HCT116 (cell line): ENCODE measurements around the gene ZNF804B. TPM values are rescaled to one million over a fixed set of nuclear protein-coding genes. Genes with fewer than 3 reads are reported as not detected.

Source experiments
- ATAC-seq: fragments of 200-7000 bp; cut with Tn5 transposase; 2 replicates; pipeline ENCODE4 v1.9.1; 2020; ENCODE audit warnings: mild to moderate bottlenecking, moderate library complexity
- BruUV-seq: library from RNA; stranded (reverse); fragments of 400-500 nt; replicated peaks from 2 replicates; lab custom pipeline; 2021; lab: Mats Ljungman, UMichigan
- CTCF ChIA-PET: fragments of 300-600 bp; sonication (Branson Sonifier 250); formaldehyde crosslinking; loops from one replicate; lab custom pipeline; 2021; ENCODE audit warnings: antibody characterized with exemption; lab: Charles Lee
- POLR2A ChIA-PET: fragments of 300-600, 350-600 bp; sonication (Branson Sonifier 250); formaldehyde crosslinking; loops from one replicate; lab custom pipeline; 2021; ENCODE audit warnings: antibody characterized with exemption; lab: Charles Lee
- RAD21 ChIA-PET, 2 experiments: fragments of 300-600 bp; sonication (Branson Sonifier 250); formaldehyde crosslinking; loops; one replicate each; lab custom pipeline; 2023; ENCODE audit warnings: low total read pairs in 2 of 2; ENCODE audit not compliant: uncharacterized antibody in 2 of 2, unreplicated experiment in 2 of 2, low non-redundant PET in 1 of 2; lab: Charles Lee
- DNase-seq: peaks from one replicate; pipeline ENCODE4 v3.0.0-alpha.2; 2010; ENCODE audit warnings: low read depth, low spot score
- H2AFZ ChIP-seq: fragments of 200-600 bp; shearing (Covaris generic), sonication (generic); 2 replicates; pipeline ENCODE4 v1.6.1; 2017; ENCODE audit warnings: low read depth, mixed run types, mixed read lengths, antibody characterized with exemption, low read length; ENCODE audit not compliant: poor library complexity, severe bottlenecking
- H3K27ac ChIP-seq: 2 replicates; pipeline ENCODE4 v1.5.1; 2012; ENCODE audit warnings: low read depth, low read length
- H3K27me3 ChIP-seq: fragments of 200-600 bp; sonication (generic); 2 replicates; pipeline ENCODE4 v1.6.1; 2016; ENCODE audit warnings: mixed run types, low read length, mixed read lengths; ENCODE audit not compliant: insufficient read depth
- H3K36me3 ChIP-seq, 2 experiments: fragments of 200-500 bp in 1 of 2; fragments of 200-600 bp in 1 of 2; sonication (Bioruptor generic) in 1 of 2; sonication (generic) in 1 of 2; 2 replicates each; pipeline versions ENCODE4 v1.5.1 to v1.6.1; 2014 to 2016; ENCODE audit warnings: low read length in 2 of 2, inconsistent platforms in 1 of 2, mixed read lengths in 1 of 2, mixed run types in 1 of 2; ENCODE audit not compliant: insufficient read depth in 2 of 2, control insufficient read depth in 1 of 2
- H3K4me1 ChIP-seq, 2 experiments: fragments of 200-600 bp in 1 of 2; sonication (generic) in 1 of 2; 2 replicates each; pipeline versions ENCODE4 v1.5.1 to v1.6.1; 2012 to 2017; ENCODE audit warnings: low read length in 2 of 2, inconsistent platforms in 1 of 2, mild to moderate bottlenecking in 1 of 2, mixed read lengths in 1 of 2, mixed run types in 1 of 2, moderate library complexity in 1 of 2; ENCODE audit not compliant: insufficient read depth in 2 of 2, control insufficient read depth in 1 of 2
- H3K4me2 ChIP-seq: fragments of 200-600 bp; sonication (generic); 2 replicates; pipeline ENCODE4 v1.6.1; 2017; ENCODE audit warnings: mixed run types, low read length, mixed read lengths
- H3K4me3 ChIP-seq, 2 experiments: fragments of 200-600 bp in 1 of 2; sonication (generic) in 1 of 2; replicated peaks in 1 of 2; 2 replicates each; pipeline ENCODE4 v1.5.1; 2011 to 2016; ENCODE audit warnings: low read length in 2 of 2, control low read depth in 1 of 2, low read depth in 1 of 2, mild to moderate bottlenecking in 1 of 2, mixed read lengths in 1 of 2, mixed run types in 1 of 2
- H3K79me2 ChIP-seq: fragments of 200-600 bp; sonication (generic); 2 replicates; pipeline ENCODE4 v1.6.1; 2017; ENCODE audit warnings: mild to moderate bottlenecking, mixed run types, low read length, moderate library complexity, mixed read lengths; ENCODE audit not compliant: insufficient read depth
- H3K9ac ChIP-seq: fragments of 200-600 bp; sonication (generic); 2 replicates; pipeline ENCODE4 v1.6.1; 2016; ENCODE audit warnings: low read length, mixed read lengths
- H3K9me2 ChIP-seq: fragments of 200-600 bp; sonication (generic), shearing (Covaris generic); 2 replicates; pipeline ENCODE4 v1.6.1; 2017; ENCODE audit warnings: mixed run types, mild to moderate bottlenecking, moderate library complexity; ENCODE audit not compliant: insufficient read depth
- H3K9me3 ChIP-seq, 2 experiments: fragments of 200-500 bp in 1 of 2; fragments of 200-600 bp in 1 of 2; sonication (Bioruptor generic) in 1 of 2; sonication (generic) in 1 of 2; 2 replicates each; pipeline ENCODE4 v1.6.1; 2014 to 2017; ENCODE audit warnings: low read length in 2 of 2, mixed read lengths in 2 of 2, inconsistent platforms in 1 of 2, low read depth in 1 of 2, mild to moderate bottlenecking in 1 of 2, mixed run types in 1 of 2, moderate library complexity in 1 of 2; ENCODE audit not compliant: control insufficient read depth in 1 of 2, insufficient read depth in 1 of 2
- H4K20me1 ChIP-seq: fragments of 200-600 bp; sonication (generic), shearing (Covaris generic); 2 replicates; pipeline ENCODE4 v1.6.1; 2017; ENCODE audit warnings: mixed run types, mild to moderate bottlenecking, moderate library complexity; ENCODE audit not compliant: insufficient read depth
- CBX3 ChIP-seq: IDR thresholded peaks from 2 replicates; pipeline ENCODE4 v1.6.1; 2012; ENCODE audit warnings: low read depth
- CEBPB ChIP-seq: IDR thresholded peaks from 2 replicates; pipeline ENCODE4 v1.6.1; 2012; ENCODE audit warnings: low read depth
- CTCF ChIP-seq, 3 experiments: fragments of 200-600 bp in 1 of 3; sonication (generic) in 1 of 3; IDR thresholded peaks in 2 of 3; conservative IDR thresholded peaks in 1 of 3; 2 replicates each; pipeline ENCODE4 v1.5.1; 2012 to 2017; ENCODE audit warnings: low read depth in 2 of 3, low read length in 2 of 3, antibody characterized with exemption in 1 of 3, borderline replicate concordance in 1 of 3, control low read depth in 1 of 3, mild to moderate bottlenecking in 1 of 3, mixed read lengths in 1 of 3, mixed run types in 1 of 3, moderate library complexity in 1 of 3; ENCODE audit not compliant: insufficient read depth in 1 of 3
- EZH2 ChIP-seq: fragments of 200-600 bp; sonication (generic); IDR thresholded peaks from 2 replicates; pipeline ENCODE4 v1.6.1; 2017; ENCODE audit warnings: antibody characterized with exemption, mixed run types
- EZH2phosphoT487 ChIP-seq: fragments of 200-600 bp; IDR thresholded peaks from 2 replicates; pipeline ENCODE4 v1.6.1; 2018; ENCODE audit warnings: antibody characterized with exemption, borderline replicate concordance
- FOSL1 ChIP-seq: IDR thresholded peaks from 2 replicates; pipeline ENCODE4 v1.6.1; 2012; ENCODE audit warnings: low read depth
- JUND ChIP-seq: IDR thresholded peaks from 2 replicates; pipeline ENCODE4 v1.6.1; 2012
- RAD21 ChIP-seq: IDR thresholded peaks from 2 replicates; pipeline ENCODE4 v1.6.1; 2012; ENCODE audit warnings: low read depth, mild to moderate bottlenecking
- REST ChIP-seq: IDR thresholded peaks from 2 replicates; pipeline ENCODE4 v1.6.1; 2012; ENCODE audit warnings: low read depth
- SIN3A ChIP-seq: IDR thresholded peaks from 2 replicates; pipeline ENCODE4 v1.6.1; 2012; ENCODE audit warnings: low read depth
- SP1 ChIP-seq: IDR thresholded peaks from 2 replicates; pipeline ENCODE4 v1.6.1; 2012; ENCODE audit warnings: low read depth
- SRF ChIP-seq: IDR thresholded peaks from 2 replicates; pipeline ENCODE4 v1.6.1; 2012; ENCODE audit warnings: low read depth
- YY1 ChIP-seq: IDR thresholded peaks from 2 replicates; pipeline ENCODE4 v1.6.1; 2011; ENCODE audit warnings: low read length, low read depth, moderate library complexity, mild to moderate bottlenecking; ENCODE audit not compliant: insufficient replicate concordance; ENCODE audit errors: extremely low read depth
- ZBTB33 ChIP-seq: IDR thresholded peaks from 2 replicates; pipeline ENCODE4 v1.6.1; 2011; ENCODE audit warnings: mild to moderate bottlenecking, low read length, moderate library complexity; ENCODE audit not compliant: insufficient replicate concordance; ENCODE audit errors: extremely low read depth
- ZFX ChIP-seq: fragments of 450-650 bp; IDR thresholded peaks from 2 replicates; pipeline ENCODE4 v1.6.1; 2017
- intact Hi-C: fragments of 100-400 bp; cut with micrococcal nuclease; formaldehyde crosslinking; loops from 2 replicates; pipeline ENCODE4 v1.10.0; 2022
- total RNA-seq: library from RNA; stranded (reverse); gene quantifications from one replicate; pipeline ENCODE4 v1.2.1, GENCODE V29; 2021; ENCODE audit not compliant: unreplicated experiment

ZNF804B gene
- total RNA-seq, 1 experiment from 2014 or later: not detected

- TF ChIP-seq REST (no peak), EZH2 (no peak), SIN3A (no peak), FOSL1 (no peak), JUND (no peak)
Observed at GRCh38 chr7:88771417-88771816, 11.9 kb downstream of the ZNF804B start (continued).

- DNase-seq (no peak), ATAC-seq (no peak)
- Histone ChIP-seq H3K9ac (no peak overlapping the region), H4K20me1 (no peaks in the 10 kb centered on the region), H3K9me2 (no peaks in the 10 kb centered on the region), H2AFZ (no peak overlapping the region), H3K4me2 (no peak overlapping the region), H3K27ac (no peak overlapping the region), H3K9me3 (no peaks in the 10 kb centered on the region), H3K4me1 (no peaks in the 10 kb centered on the region), H3K36me3 (no peaks in the 10 kb centered on the region), H3K4me3 (no peak overlapping the region), H3K27me3 (no peaks in the 10 kb centered on the region), H3K79me2 (no peaks in the 10 kb centered on the region)
- BruUV-seq: no TSS peak
- ChIA-PET POLR2A (no interaction called here), CTCF (no interaction called here), RAD21 (no interaction called here)
- intact Hi-C loops: no loop called here
- TF ChIP-seq YY1 (no peak), EZH2phosphoT487 (no peak), CTCF (IDR thresholded peaks at IDR 0.05 in 2 of 3, conservative IDR thresholded peaks at IDR 0.05 in 1 of 3; ENCODE audit: borderline replicate concordance in 1 of 3, insufficient read depth in 1 of 3, low read depth in 2 of 3, low read length in 2 of 3) (no peak), SIN3A (no peak), EZH2 (no peak), REST (no peak), JUND (no peak), CEBPB (no peak), SP1 (no peak), SRF (no peak), ZFX (no peak), ZBTB33 (no peak), RAD21 (no peak), CBX3 (no peak)
Observed at GRCh38 chr7:88772776-88773175, 13.3 kb downstream of the ZNF804B start.
